Activated naive CD8-positive, alpha-beta T cell treated with anti-CD3 and anti-CD28 coated beads for 36 hours (primary cell): ENCODE data around the gene SVOPL. TPM values are rescaled to one million over a fixed set of nuclear protein-coding genes. Genes with fewer than 3 reads are reported as not detected.
A peak's percentile ranks its signal among the peaks of the same experiment; 100 is the strongest.

Experiments used
- DNase-seq: peaks from one replicate; pipeline ENCODE4 v3.0.0; 2021
- H3K27ac Mint-ChIP-seq: one replicate; pipeline ENCODE4 v1.8.0; 2022; ENCODE audit warnings: mild to moderate bottlenecking, moderate library complexity, mixed read lengths
- H3K27me3 Mint-ChIP-seq: one replicate; pipeline ENCODE4 v1.8.0; 2022; ENCODE audit warnings: mild to moderate bottlenecking, mixed read lengths
- H3K36me3 Mint-ChIP-seq: one replicate; pipeline ENCODE4 v1.8.0; 2021; ENCODE audit warnings: mild to moderate bottlenecking, mixed read lengths
- H3K4me1 Mint-ChIP-seq: one replicate; pipeline ENCODE4 v1.8.0; 2021; ENCODE audit warnings: mixed read lengths
- H3K4me3 Mint-ChIP-seq: one replicate; pipeline ENCODE4 v1.8.0; 2022; ENCODE audit warnings: mild to moderate bottlenecking, moderate library complexity, mixed read lengths
- H3K9me3 Mint-ChIP-seq: one replicate; pipeline ENCODE4 v1.8.0; 2022; ENCODE audit warnings: mixed read lengths
- total RNA-seq, 2 experiments: library from RNA; stranded (reverse); gene quantifications; one replicate each; pipeline ENCODE4 v1.2.3, GENCODE V29; 2021

SVOPL gene
- total RNA-seq, 2 experiments from 2014 or later, result 0.70 TPM

DNA sequence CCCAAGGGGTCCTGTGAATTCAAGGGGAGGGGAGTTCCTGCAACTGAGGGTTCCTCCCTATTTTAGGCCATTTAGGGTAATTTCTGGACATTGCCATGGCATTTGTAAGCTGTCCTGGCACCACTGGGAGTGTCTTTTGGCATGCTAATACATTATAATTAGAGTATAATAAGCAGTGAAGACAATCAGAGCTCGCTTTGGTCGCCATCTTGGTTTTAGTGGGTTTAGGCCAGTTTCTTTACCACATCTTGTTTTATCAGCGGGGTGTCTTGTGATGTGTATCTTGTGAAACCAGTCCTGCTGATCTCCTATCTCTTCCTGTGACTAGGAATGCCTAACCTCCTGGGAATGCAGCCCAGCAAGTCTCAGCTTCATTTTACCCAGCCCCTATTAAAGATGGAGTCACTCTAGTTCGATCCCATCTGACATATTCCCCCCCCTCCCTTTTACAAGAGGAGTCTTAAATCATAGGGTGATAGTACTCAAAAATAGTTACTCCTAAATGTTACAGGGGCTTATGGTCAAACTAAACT, 43.2 kb downstream of the SVOPL start:
- no peak for DNase-seq
- Mint-ChIP-seq H3K36me3 (no peaks in the 10 kb centered on the region), H3K9me3 (no peaks in the 10 kb centered on the region), H3K4me1 (no peaks in the 10 kb centered on the region), H3K27me3 (no peaks in the 10 kb centered on the region), H3K4me3 (no peak overlapping the region), H3K27ac (no peak overlapping the region)

GRCh38 chr7:138656952-138657351, 44.2 kb downstream of the SVOPL start:
- H3K9me3 Mint-ChIP-seq, result no peaks in the 10 kb centered on the region
- no peaks in the 10 kb centered on the region for H3K36me3 Mint-ChIP-seq

DNA sequence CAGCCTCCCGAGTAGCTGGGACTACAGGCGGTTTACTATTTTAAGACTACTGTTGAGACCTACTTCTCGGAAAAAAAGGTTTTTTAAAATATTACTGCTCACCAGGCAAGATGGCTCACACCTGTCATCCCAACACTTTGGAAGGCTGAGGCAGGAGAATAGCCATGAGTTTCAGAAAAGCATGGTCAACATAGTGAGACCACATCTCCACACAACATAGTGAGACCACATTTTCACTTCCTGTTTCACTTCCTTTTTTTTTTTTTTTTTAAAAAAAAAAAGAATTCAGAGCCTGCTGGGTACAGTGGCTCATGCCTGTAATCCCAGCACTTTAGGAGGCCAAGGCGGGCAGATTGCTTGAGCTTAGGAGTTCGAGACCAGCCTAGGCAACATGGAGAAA, 46.5 kb downstream of the SVOPL start:
- Mint-ChIP-seq H3K9me3 (no peaks in the 10 kb centered on the region), H3K36me3 (no peaks in the 10 kb centered on the region), H3K27ac (no peak overlapping the region), H3K27me3 (no peaks in the 10 kb centered on the region), H3K4me3 (no peak overlapping the region), H3K4me1 (no peaks in the 10 kb centered on the region)
- no peak for DNase-seq

More at GRCh38 chr7:138656952-138657351, 44.2 kb downstream of the SVOPL start:
- Mint-ChIP-seq H3K27ac (no peak overlapping the region), H3K27me3 (no peaks in the 10 kb centered on the region), H3K4me3 (no peak overlapping the region), H3K4me1 (no peaks in the 10 kb centered on the region)
- DNase-seq, result no peak

- Mint-ChIP-seq H3K9me3 (peaks cover 3% of the 10 kb centered on the region), H3K36me3 (no peaks in the 10 kb centered on the region), H3K27me3 (no peaks in the 10 kb centered on the region), H3K4me3 (no peak overlapping the region), H3K4me1 (no peaks in the 10 kb centered on the region), H3K27ac (no peak overlapping the region)
- no peak for DNase-seq
Observed at GRCh38 chr7:138649506-138649905, 51.7 kb downstream of the SVOPL start.

DNA sequence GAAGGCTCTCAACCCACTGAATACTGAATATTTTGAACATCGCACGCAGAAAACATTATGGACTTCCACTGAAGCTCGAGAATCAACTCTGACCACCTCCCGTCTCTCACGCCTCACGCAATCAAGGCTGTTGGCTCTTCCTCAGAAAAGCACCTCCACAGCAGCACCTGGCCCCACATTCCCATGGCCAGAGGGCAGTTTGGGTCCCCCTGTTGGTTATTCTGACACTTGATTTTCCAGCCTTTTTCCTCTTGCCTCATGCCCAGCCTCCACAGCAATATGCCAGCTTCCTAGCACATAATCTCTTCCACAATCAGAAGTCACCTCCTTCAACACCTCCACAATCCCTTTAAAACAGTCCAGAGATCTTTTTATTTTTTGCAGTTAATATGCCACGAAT, 55.9 kb downstream of the SVOPL start:
- Mint-ChIP-seq H3K4me1 (no peaks in the 10 kb centered on the region), H3K27me3 (no peaks in the 10 kb centered on the region), H3K4me3 (no peak overlapping the region), H3K9me3 (peaks cover 3% of the 10 kb centered on the region), H3K27ac (no peak overlapping the region), H3K36me3 (no peaks in the 10 kb centered on the region)
- DNase-seq, result no peak

GRCh38 chr7:138632826-138633602, 68.1 kb downstream of the SVOPL start:
- no peak overlapping the region for H3K27ac Mint-ChIP-seq

GRCh38 chr7:138632384-138632783, 68.8 kb downstream of the SVOPL start:
- H3K27ac Mint-ChIP-seq, result no peak overlapping the region
- H3K9me3 Mint-ChIP-seq, result no peaks in the 10 kb centered on the region
- no peak overlapping the region for H3K4me3 Mint-ChIP-seq
- DNase-seq, result no peak
- peaks cover 1% of the 10 kb centered on the region for H3K36me3 Mint-ChIP-seq
- H3K27me3 Mint-ChIP-seq, result no peaks in the 10 kb centered on the region
- H3K4me1 Mint-ChIP-seq, result peaks cover 15% of the 10 kb centered on the region

More at GRCh38 chr7:138632826-138633602, 68.1 kb downstream of the SVOPL start:
- Mint-ChIP-seq H3K4me1 (peaks cover 15% of the 10 kb centered on the region), H3K9me3 (no peaks in the 10 kb centered on the region), H3K27me3 (no peaks in the 10 kb centered on the region), H3K36me3 (peaks cover 1% of the 10 kb centered on the region), H3K4me3 (no peak overlapping the region)
- no peak for DNase-seq

- peaks cover 33% of the 10 kb centered on the region for H3K4me1 Mint-ChIP-seq
- DNase-seq, result peak; percentile 17
- H3K4me3 Mint-ChIP-seq, result no peak overlapping the region
- H3K36me3 Mint-ChIP-seq, result peaks cover 1% of the 10 kb centered on the region
- no peaks in the 10 kb centered on the region for H3K9me3 Mint-ChIP-seq
- H3K27ac Mint-ChIP-seq, result peak overlapping the region; percentile 4
- no peaks in the 10 kb centered on the region for H3K27me3 Mint-ChIP-seq
Observed at GRCh38 chr7:138630059-138630610, 71.0 kb downstream of the SVOPL start.

DNA sequence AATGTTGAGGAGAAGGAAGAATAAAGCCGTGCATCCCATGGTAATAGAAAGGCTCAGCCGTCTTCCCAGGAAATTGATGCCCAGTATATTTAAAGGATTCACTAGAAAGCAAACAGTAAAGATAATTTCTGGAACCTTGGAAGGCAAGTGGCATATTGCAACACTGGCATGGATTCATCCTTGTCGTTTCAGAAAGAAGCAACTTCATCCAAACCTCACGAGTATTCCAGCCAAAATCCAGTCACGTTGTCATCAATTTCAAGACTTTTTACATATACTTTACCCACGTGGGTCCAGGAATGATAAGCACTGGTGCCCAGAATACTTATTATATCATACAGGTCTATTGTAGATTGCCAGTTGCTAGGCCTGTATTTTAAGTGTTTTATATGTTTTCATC, 73.8 kb downstream of the SVOPL start:
- H3K4me1 Mint-ChIP-seq, result peaks cover 44% of the 10 kb centered on the region
- H3K27ac Mint-ChIP-seq, result peak overlapping the region; percentile 93
- H3K9me3 Mint-ChIP-seq, result no peaks in the 10 kb centered on the region

GRCh38 chr7:138626846-138627245, 74.3 kb downstream of the SVOPL start:
- no peaks in the 10 kb centered on the region for H3K27me3 Mint-ChIP-seq
- peak overlapping the region; percentile 93 for H3K27ac Mint-ChIP-seq
- peaks cover 1% of the 10 kb centered on the region for H3K36me3 Mint-ChIP-seq
- H3K4me3 Mint-ChIP-seq, result no peak overlapping the region
- no peaks in the 10 kb centered on the region for H3K9me3 Mint-ChIP-seq
- peaks cover 43% of the 10 kb centered on the region for H3K4me1 Mint-ChIP-seq
- no peak for DNase-seq

More for the DNA sequence above, 73.8 kb downstream of the SVOPL start:
- Mint-ChIP-seq H3K4me3 (no peak overlapping the region), H3K27me3 (no peaks in the 10 kb centered on the region), H3K36me3 (peaks cover 1% of the 10 kb centered on the region)
- DNase-seq, result no peak

- Mint-ChIP-seq H3K36me3 (peaks cover 1% of the 10 kb centered on the region), H3K4me1 (peaks cover 42% of the 10 kb centered on the region), H3K4me3 (peak overlapping the region; percentile 52), H3K27ac (peak overlapping the region; percentile 93), H3K27me3 (no peaks in the 10 kb centered on the region), H3K9me3 (no peaks in the 10 kb centered on the region)
- peak; percentile 13 for DNase-seq
Observed at GRCh38 chr7:138625849-138626230, 75.3 kb downstream of the SVOPL start.

DNA sequence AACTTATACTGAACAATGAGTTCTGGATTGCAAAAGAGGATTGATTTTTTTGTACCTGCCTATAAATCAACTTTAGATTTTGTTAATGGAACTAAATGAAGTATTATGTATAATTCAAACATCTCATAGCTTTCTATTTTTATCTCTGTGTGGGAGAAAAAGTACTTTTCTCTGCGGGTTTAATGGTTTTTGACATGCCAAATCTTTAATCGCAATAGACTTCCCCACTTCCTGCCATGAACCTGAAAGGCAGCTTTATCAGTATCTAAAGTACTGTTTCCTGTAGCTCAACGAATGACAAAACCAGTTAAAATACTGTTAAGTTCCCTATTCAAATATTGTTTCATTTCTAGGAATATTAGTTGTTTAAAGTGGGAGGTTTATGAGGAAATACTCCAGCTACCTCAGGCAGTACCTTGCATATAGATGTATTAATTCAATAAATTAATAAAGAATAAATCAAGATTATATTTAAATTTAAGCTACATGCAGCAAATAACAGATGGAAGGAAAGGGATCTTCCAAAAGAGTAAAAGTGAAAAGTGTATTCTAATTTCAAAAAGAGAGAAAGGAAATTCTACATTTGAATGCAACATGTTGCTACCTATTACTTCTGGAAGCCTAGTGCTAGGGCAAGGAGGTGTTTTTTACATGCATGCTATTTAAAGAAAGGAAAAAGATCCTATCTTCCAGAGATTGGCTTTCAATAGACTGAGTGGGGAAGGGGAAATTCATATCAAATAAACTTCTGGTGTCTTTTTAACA, 75.9 kb downstream of the SVOPL start:
- H3K4me3 Mint-ChIP-seq, result peak overlapping the region; percentile 52
- peaks cover 38% of the 10 kb centered on the region for H3K4me1 Mint-ChIP-seq

DNA sequence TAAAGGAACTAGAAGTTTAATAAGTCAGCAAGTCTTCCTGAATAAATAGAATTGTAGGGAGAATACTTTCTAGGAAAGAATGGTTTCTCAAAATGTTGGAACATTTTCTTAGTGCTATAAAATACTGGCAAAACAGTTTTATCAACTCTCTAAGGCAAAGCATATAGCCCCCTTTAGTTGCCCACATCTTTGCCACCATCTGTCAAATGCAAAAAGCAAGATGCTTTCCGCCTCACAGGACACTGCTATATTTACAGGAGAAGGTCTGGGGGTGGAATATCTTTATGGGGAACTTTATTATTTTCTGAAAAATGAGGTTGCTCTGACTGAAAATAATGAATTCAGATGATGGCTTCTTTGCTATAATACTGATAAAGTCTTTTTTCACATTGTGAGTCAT, 78.3 kb downstream of the SVOPL start:
- no peaks in the 10 kb centered on the region for H3K36me3 Mint-ChIP-seq
- H3K27me3 Mint-ChIP-seq, result no peaks in the 10 kb centered on the region

More for the DNA sequence above, 75.9 kb downstream of the SVOPL start:
- Mint-ChIP-seq H3K27ac (peak overlapping the region; percentile 93), H3K36me3 (peaks cover 1% of the 10 kb centered on the region), H3K27me3 (no peaks in the 10 kb centered on the region), H3K9me3 (no peaks in the 10 kb centered on the region)
- DNase-seq, result no peak

DNA sequence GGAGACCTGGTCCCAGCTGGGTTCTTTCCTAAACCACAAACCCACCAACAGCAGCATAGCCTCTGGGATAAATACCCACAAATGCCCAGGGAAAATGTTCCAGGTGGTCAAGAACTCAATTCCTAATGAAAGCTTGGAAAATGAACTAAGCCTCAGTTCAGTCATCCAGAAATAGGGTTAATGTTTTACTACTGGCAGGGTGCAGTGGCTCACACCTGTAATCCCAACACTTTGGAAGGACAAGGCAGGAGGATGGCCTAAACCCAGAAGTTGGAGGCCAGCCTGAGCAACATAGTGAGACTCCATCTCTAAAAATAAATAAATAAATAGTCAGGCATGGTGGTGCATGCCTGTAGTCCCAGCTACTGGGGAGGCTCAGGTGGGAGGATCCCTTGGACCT, 82.2 kb downstream of the SVOPL start:
- Mint-ChIP-seq H3K4me1 (peaks cover 6% of the 10 kb centered on the region), H3K4me3 (no peak overlapping the region), H3K27ac (no peak overlapping the region), H3K9me3 (no peaks in the 10 kb centered on the region), H3K27me3 (no peaks in the 10 kb centered on the region), H3K36me3 (no peaks in the 10 kb centered on the region)
- DNase-seq, result no peak

More for the DNA sequence above, 78.3 kb downstream of the SVOPL start:
- peaks cover 31% of the 10 kb centered on the region for H3K4me1 Mint-ChIP-seq
- no peak for DNase-seq
- no peaks in the 10 kb centered on the region for H3K9me3 Mint-ChIP-seq
- H3K4me3 Mint-ChIP-seq, result no peak overlapping the region
- no peak overlapping the region for H3K27ac Mint-ChIP-seq

DNA sequence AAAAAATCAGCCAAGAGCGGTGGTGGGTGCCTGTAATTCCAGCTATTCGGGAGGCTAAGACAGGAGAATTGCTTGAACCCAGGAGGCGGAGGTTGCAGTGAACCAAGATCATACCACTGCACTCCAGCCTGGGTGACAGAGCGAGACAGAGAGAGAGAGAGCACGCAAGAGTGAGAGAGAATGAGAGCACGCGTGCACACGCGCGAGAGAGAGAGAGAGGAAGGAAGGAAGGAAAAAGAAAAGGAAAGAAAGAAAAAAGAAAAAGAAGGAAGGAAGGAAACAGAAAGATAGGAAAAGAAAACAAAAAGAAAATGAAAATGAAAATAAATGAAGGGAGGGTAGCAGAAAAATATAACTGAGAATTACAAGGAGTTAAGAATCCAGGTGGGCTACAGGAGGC, 82.7 kb downstream of the SVOPL start:
- H3K4me3 Mint-ChIP-seq, result no peak overlapping the region
- no peak for DNase-seq
- H3K4me1 Mint-ChIP-seq, result peaks cover 5% of the 10 kb centered on the region
- no peaks in the 10 kb centered on the region for H3K9me3 Mint-ChIP-seq
- no peaks in the 10 kb centered on the region for H3K27me3 Mint-ChIP-seq
- H3K36me3 Mint-ChIP-seq, result no peaks in the 10 kb centered on the region
- no peak overlapping the region for H3K27ac Mint-ChIP-seq
